Measurements from ENCODE around the gene LSM7.
"Not testable (repeated sequence)": the region's sequence is repeated elsewhere in the genome, so short reads cannot be mapped to it uniquely, and the experiment has no call there.

The LSM7 gene

DNA sequence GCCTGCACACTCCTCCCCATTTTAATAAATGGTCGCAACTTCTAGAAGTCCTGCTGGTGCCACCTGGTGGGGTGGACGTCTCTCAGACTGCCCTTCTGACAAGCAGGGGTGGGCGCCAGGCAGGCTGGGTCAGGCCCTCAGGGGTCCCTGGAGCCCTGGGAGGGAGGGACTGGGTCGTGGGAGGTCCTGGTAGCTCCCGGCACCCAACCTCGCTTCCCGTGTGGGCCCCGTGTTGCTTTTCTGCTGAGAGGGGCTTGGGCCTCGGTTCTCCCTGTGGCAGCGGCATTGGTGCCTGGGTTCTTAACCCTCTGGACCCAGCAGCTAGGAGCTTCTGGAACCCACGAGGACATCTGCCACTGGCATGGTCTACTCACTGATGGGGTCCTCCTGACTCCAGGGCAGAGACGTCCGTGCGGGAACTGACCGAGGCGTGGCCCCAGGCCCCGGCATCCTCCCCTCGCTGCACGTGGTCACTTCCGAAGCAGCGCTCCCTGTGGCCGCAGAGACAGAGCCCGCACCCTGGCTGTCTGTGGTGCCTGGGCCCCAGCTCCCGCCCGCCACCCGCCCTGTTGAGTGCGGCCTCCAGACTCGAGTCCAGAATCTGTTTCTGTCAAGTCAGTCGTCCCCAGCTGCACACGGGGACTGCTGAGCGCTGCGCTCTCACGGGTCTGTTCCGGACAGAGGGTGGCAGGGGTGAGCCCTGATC lies 25.7 kb upstream of the LSM7 start:
- H3K4me3 ChIP-seq (ENCODE audit: low read depth, low read length): no peak overlapping the region
- TF ChIP-seq, protein P1, sequence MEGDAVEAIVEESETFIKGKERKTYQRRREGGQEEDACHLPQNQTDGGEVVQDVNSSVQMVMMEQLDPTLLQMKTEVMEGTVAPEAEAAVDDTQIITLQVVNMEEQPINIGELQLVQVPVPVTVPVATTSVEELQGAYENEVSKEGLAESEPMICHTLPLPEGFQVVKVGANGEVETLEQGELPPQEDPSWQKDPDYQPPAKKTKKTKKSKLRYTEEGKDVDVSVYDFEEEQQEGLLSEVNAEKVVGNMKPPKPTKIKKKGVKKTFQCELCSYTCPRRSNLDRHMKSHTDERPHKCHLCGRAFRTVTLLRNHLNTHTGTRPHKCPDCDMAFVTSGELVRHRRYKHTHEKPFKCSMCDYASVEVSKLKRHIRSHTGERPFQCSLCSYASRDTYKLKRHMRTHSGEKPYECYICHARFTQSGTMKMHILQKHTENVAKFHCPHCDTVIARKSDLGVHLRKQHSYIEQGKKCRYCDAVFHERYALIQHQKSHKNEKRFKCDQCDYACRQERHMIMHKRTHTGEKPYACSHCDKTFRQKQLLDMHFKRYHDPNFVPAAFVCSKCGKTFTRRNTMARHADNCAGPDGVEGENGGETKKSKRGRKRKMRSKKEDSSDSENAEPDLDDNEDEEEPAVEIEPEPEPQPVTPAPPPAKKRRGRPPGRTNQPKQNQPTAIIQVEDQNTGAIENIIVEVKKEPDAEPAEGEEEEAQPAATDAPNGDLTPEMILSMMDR (IDR thresholded peaks at IDR 0.05; ENCODE audit: control insufficient read depth, extremely low read depth, insufficient read depth): no peak
- no peak for DNase-seq (ENCODE audit: low read depth)

DNA sequence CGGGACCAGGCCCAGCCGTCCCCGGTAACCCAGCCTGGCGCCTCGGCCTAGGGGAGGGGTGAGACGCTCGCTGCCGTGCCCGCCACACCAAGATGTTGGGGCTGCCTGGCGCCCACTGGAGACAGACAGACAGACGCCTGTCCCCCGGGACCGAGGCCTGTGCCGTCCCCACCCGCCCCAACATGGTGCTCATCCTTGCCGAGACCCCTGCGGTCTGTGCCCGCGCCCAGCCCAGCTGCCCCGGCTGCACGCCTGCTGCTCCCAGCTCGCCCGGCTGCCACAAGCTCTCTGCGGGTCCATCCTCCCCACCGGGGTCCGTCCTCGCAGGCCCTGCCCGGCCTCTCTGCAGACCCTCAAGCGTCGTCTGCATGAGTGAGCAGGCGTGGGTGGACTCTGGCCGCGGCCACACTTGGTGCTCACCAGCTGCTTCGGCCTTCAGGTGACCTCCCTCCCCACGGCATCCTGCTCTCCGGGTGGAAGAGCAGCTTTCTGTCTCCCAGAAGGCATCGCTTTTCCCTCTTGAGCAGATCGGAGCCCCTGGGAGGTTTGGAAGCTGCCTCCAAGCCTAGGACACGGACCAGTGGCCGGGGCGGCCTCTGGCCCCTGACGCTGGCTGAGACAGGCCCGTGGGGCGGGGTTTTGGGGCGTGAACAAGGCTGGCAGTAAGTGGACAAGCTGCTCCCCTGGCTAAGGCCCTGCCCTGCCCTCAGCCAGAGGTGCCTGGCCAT lies 24.9 kb upstream of the LSM7 start:
- DNase-seq (ENCODE audit: low read depth): no peak
- TF ChIP-seq, protein P1 (IDR thresholded peaks at IDR 0.05; ENCODE audit: control insufficient read depth, extremely low read depth, insufficient read depth): no peak

DNA sequence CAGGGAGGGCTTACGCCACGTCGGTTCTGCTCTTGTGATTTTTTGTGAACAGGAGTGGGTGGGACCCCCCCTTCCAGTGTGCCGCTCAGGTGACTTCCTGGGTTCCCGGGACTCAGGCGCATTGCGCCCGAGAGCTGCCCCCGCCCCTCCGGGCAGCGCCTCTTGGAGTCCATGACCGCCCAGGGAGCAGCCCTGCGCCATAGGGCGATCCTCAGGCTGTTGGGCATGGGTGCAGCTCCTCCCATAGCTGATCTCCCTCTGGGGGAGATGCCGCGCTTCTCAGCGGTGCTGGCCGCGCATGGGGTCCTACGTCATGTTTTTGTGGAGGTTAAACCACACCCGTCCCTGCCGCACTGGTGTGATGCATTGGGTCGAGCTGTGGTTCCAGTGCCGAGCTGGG lies 23.7 kb upstream of the LSM7 start:
- H3K4me3 ChIP-seq (ENCODE audit: low read depth, low read length): no peak overlapping the region
- TF ChIP-seq, protein P1 (IDR thresholded peaks at IDR 0.05; ENCODE audit: control insufficient read depth, extremely low read depth, insufficient read depth): no peak
- DNase-seq (ENCODE audit: low read depth): no peak

More for the DNA sequence above, 24.9 kb upstream of the LSM7 start:
- H3K4me3 ChIP-seq (ENCODE audit: low read depth, low read length): no peak overlapping the region

DNA sequence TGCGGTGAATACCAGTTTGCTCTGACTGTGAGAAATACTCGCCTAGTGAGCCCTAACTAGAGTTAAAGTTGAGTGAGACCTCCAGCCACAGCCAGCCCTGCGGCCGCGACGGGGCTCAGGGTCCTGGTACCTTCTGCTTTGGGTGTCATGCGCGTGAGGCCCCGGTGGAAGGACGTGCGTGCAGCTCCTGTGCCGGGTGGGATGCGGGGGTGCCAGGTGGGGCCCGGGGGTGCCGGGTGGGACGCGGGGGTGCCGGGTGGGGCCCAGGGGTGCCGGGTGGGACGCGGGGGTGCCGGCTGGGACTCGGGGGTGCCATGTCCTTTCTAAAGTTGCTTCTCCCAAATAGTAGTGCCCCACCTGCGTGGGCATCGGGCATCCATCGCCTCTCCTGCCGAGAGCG lies 23.2 kb upstream of the LSM7 start:
- TF ChIP-seq, protein P1 (IDR thresholded peaks at IDR 0.05; ENCODE audit: control insufficient read depth, extremely low read depth, insufficient read depth): no peak
- DNase-seq (ENCODE audit: low read depth): no peak
- H3K4me3 ChIP-seq (ENCODE audit: low read depth, low read length): no peak overlapping the region

DNA sequence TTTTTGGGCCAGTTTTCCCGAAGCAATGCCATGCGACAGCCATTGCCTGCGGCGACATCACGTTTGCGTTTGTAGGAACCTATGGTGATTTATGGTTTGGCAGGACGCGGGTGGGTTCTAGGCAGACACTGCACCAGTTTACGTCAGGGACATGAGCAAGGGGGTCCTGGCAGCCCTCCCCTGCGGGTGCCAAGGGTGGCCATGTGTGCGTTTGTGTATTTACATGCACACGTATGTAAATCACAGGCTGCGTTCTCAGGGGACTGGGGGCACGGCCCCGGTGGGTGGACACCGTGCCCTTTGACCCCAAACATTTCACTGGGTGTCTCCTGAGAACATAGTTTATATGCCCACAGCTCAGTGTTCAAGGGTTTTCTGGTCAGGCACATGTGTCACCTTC lies 22.3 kb upstream of the LSM7 start:
- no peak for DNase-seq (ENCODE audit: low read depth)
- TF ChIP-seq, protein P1 (IDR thresholded peaks at IDR 0.05; ENCODE audit: control insufficient read depth, extremely low read depth, insufficient read depth): no peak
- no peak overlapping the region for H3K4me3 ChIP-seq (ENCODE audit: low read depth, low read length)

DNA sequence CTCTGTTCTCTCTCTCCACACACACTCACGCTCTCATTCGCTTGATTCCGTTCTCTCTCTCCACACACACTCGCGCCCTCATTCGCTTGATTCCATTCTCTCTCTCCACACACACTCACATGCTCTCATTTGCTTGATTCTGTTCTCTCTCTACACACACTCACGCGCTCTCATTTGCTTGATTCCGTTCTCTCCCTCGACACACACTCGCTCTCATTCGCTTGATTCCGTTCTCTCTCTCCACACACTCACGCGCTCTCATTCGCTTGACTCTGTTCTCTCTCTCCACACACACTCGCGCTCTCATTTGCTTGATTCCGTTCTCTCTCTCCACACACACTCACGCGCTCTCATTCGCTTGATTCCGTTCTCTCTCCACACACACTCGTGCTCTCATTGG lies 21.4 kb upstream of the LSM7 start:
- not testable (repeated sequence) for DNase-seq (ENCODE audit: low read depth); H3K4me3 ChIP-seq (ENCODE audit: low read depth, low read length)

DNA sequence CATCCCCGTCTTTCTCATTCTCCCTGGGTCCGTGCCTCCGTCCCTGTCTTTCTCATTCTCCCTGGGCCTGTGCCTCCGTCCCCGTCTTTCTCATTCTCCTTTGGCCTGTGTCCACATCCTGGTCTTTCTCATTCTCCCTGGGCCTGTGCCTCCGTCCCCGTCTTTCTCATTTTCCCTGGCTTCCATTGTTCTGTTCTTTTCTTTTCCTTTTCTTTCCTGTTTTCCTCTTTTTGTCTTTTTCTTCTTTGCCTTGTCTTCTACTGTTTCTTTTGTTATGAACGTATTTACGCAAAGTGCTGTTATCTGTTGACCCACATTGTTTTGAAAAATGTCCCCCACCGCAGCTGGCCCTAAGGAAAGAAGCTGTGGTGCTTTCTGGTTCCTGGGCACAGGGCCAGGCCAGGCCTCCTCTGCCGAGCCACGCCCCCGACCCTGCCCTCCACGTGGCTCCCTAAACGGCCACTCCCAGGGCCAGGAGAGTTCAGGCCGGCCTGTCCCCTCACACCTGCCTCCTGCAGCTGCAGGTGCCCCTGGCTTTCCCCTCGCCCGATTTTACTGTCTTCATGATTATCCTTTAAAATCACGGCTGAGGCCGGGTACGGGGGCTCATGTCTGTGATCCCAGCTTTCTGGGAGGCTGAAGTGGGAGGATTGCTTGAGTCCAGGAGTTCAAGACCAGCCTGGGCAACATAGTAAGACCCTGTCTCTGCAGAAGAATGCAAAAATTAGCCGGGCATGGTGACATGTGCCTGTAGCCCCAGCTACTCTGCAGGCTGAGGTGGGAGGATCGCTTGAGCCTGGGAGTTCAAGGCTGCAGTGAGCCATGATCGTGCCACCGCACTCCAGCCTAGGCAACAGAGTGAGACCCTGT lies 17.6 kb upstream of the LSM7 start:
- DNase-seq (ENCODE audit: low read depth): peak; percentile 23

More for the DNA sequence above, 17.6 kb upstream of the LSM7 start:
- TF ChIP-seq, protein P1 (IDR thresholded peaks at IDR 0.05; ENCODE audit: control insufficient read depth, extremely low read depth, insufficient read depth): no peak
- no peak overlapping the region for H3K4me3 ChIP-seq (ENCODE audit: low read depth, low read length)
